Rectal smooth muscle tissue (tissue), 1 donor: ENCODE measurements around the gene CYP24A1.

Experiments
- H3K27ac ChIP-seq: one replicate; pipeline ENCODE4 v1.7.0; 2013; ENCODE audit warnings: low read depth, low read length, inconsistent platforms
- H3K27me3 ChIP-seq: one replicate; pipeline ENCODE4 v1.7.0; 2013; ENCODE audit warnings: low read length; ENCODE audit not compliant: control insufficient read depth, insufficient read depth
- H3K36me3 ChIP-seq: one replicate; pipeline ENCODE4 v1.7.0; 2013; ENCODE audit warnings: low read length; ENCODE audit not compliant: control insufficient read depth, insufficient read depth
- H3K4me1 ChIP-seq: one replicate; pipeline ENCODE4 v1.7.0; 2013; ENCODE audit warnings: low read length; ENCODE audit not compliant: control insufficient read depth, insufficient read depth
- H3K4me3 ChIP-seq: one replicate; pipeline ENCODE4 v1.7.0; 2013; ENCODE audit warnings: low read length
- H3K9ac ChIP-seq: one replicate; pipeline ENCODE4 v1.7.0; 2013; ENCODE audit warnings: low read length

The CYP24A1 gene

DNA sequence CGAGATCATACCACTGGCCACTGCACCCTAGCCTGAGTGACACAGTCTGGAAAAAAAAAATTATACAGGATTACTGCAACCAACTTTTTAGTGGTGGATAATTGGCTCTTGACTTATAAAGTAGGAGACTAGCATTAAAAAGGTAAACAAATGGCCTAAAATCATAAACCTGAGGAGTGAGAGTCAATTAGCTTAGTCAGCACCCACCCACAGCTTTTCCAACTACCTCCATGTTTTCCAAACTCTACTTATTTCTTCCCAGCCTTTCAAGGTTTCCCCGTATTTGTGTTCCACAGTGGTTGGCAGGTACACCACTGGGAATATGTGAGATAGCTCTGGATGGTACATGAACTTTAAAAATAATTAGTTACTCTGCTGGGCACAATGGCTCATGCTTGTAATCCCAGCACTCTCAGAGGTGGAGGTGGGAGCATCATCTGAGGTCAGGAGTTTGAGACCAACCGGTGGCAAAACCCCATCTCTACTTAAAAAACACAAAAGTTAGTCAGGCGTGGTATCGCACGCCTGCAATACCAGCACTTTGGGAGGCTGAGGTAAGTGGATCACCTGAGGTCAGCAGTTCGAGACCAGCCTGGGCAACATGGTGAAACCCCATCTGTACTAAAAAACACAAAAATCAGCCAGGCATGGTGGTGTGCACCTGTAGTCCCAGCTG is 6.7 kb downstream of the CYP24A1 start:
- Histone ChIP-seq H3K36me3 (no peaks in the 10 kb centered on the region), H3K9ac (no peak overlapping the region), H3K27ac (no peak overlapping the region), H3K27me3 (no peaks in the 10 kb centered on the region), H3K4me1 (no peaks in the 10 kb centered on the region), H3K4me3 (no peak overlapping the region)

DNA sequence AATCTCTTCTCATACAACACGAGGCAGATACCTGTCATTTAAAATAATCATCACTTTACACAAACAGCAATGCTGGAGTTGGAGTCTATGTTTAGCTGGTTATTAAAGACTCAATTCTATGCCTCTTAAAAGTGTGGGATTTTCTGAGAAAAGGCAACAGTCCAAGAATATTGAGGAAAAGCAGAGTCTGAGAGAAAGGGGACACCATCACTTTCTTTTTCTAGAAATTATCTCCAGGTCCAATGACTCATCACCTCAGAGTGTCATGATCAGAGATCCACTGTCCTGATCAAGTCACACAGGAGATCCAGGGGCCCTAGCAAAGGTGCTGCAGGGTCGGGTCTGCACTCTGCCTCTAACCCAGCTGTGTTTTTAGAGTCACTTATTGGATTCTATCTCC is 8.0 kb downstream of the CYP24A1 start:
- no peaks in the 10 kb centered on the region for H3K4me1 ChIP-seq
- H3K4me3 ChIP-seq: no peak overlapping the region
- no peaks in the 10 kb centered on the region for H3K27me3 ChIP-seq
- H3K27ac ChIP-seq: no peak overlapping the region
- no peaks in the 10 kb centered on the region for H3K36me3 ChIP-seq
- H3K9ac ChIP-seq: no peak overlapping the region

DNA sequence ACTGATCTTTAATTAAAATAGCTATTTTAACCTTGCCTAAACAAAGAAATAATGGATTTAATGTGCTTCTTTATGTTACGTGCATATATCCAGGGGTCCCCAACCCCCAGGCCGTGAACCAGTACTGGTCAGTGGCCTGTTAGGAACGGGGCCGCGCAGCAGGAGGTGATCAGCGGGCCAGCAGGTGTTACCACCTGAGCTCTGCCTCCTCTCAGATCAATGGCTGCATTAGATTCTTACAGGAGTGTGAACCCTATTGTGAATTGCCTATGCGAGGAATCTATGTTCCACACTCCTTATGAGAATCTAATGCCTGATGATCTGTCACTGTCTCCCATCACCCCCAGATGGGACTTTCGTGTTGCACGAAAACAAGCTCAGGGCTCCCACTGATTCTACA is 8.8 kb downstream of the CYP24A1 start:
- Histone ChIP-seq H3K4me3 (no peak overlapping the region), H3K27me3 (no peaks in the 10 kb centered on the region), H3K36me3 (no peaks in the 10 kb centered on the region), H3K27ac (no peak overlapping the region), H3K9ac (no peak overlapping the region), H3K4me1 (no peaks in the 10 kb centered on the region)

DNA sequence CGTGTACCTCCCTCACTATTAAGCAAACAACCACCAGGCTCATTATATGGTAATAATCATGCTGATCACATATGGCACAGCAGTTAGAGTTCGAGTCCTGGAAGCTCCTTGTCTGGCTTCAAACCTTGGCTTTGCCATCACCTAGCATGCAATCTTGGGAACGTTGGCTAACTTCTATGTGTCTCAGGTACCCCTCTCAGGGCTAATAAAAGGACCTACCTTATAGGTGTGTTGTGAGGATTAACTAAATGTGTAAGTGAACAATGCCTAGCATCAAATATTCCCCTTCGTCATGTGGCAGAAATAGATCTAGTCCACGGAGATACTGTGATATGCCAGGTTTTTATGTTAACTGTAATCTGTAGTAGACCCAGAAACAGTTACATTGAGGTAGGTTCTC is 10.4 kb downstream of the CYP24A1 start:
- no peak overlapping the region for H3K27ac ChIP-seq
- H3K9ac ChIP-seq: no peak overlapping the region
- no peak overlapping the region for H3K4me3 ChIP-seq
- no peaks in the 10 kb centered on the region for H3K36me3 ChIP-seq
- no peaks in the 10 kb centered on the region for H3K27me3 ChIP-seq
- H3K4me1 ChIP-seq: no peaks in the 10 kb centered on the region

DNA sequence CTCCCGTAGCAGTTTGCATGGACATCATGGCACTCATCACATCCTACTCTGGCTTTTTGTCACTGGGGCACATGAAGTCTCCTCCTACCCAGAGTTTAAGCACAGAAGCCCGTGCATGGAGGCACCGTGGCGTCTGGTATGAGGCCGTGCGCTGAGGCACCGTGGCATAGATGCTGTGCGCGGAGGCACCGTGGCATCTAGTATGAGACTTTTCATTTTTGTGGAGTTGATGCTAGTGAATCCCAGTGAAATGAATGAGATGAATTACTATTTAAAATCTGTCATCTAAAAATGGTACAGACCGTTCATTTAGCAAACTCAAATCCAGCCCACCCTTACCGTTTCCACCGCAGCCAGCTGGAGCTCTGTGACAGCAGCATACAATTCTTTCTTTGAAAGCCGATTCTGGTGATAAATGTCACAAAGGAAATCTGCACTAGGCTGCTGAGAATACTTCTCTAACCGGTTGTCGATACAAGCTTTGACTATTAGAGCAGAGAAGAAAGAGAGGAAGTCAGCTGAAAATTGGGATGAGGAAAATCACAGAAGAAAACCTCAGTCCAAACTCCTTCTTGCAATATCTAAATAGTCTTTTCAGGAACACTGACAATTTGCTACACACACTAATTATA is 11.3 kb downstream of the CYP24A1 start:
- Histone ChIP-seq H3K9ac (no peak overlapping the region), H3K36me3 (no peaks in the 10 kb centered on the region), H3K4me3 (no peak overlapping the region), H3K27ac (no peak overlapping the region), H3K27me3 (no peaks in the 10 kb centered on the region), H3K4me1 (no peaks in the 10 kb centered on the region)

DNA sequence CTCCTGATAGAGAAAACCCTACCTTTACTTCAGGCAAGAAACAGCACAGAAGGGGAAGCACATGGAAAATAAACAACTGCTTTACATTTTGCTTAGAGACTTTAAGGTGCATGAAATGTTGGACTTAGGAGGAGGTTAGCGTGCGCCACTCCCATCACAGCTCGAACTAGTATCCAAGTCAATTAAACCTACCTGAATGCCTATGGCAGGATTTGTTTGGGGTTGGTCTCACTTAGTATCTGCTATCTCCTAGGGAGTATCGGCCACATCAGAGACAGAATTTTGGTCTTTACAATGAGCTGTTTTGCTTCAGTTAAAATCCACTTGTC is 12.0 kb downstream of the CYP24A1 start:
- Histone ChIP-seq H3K4me1 (no peaks in the 10 kb centered on the region), H3K27ac (no peak overlapping the region), H3K4me3 (no peak overlapping the region), H3K36me3 (no peaks in the 10 kb centered on the region), H3K9ac (no peak overlapping the region), H3K27me3 (no peaks in the 10 kb centered on the region)

DNA sequence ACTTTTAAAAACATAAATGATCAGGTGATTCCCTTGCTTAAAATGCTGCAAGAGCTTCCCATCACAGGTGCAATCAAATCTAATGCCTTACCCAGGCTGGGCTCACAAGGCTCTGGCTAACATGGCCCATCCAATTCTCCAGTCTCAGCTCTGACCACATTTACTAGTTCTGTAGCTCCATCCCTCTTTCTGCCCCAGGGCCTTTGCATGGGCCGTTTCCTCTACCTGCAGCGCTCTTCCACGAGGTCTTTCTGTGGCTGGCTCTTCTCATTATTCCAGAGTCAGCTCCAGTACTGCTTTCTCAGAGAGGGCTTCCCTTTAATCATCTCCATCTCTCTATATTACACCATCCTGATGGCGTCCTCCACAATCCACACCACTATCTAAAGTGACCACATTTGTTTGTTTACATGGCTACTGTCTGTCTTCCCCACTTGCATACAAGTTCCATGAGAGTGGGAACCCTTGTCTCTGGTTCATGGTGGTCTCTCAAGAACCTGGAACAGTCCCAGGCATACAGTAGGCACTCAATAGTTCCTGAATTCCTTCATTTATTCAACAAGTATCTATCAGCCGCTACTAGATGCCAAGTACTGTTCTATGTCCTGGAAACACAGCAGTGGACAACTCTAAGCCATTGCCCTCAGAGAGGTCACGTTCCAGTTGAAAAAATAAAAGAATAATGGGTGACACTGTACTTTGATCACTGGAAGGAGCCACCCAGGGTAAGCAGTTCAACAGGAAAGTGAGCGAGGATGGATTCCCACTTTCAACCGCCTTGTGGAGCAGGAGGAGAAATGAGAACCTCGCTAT is 12.6 kb downstream of the CYP24A1 start:
- H3K4me1 ChIP-seq: no peaks in the 10 kb centered on the region
- H3K27me3 ChIP-seq: no peaks in the 10 kb centered on the region
- no peak overlapping the region for H3K4me3 ChIP-seq
- H3K9ac ChIP-seq: no peak overlapping the region
- H3K27ac ChIP-seq: no peak overlapping the region
- H3K36me3 ChIP-seq: no peaks in the 10 kb centered on the region

DNA sequence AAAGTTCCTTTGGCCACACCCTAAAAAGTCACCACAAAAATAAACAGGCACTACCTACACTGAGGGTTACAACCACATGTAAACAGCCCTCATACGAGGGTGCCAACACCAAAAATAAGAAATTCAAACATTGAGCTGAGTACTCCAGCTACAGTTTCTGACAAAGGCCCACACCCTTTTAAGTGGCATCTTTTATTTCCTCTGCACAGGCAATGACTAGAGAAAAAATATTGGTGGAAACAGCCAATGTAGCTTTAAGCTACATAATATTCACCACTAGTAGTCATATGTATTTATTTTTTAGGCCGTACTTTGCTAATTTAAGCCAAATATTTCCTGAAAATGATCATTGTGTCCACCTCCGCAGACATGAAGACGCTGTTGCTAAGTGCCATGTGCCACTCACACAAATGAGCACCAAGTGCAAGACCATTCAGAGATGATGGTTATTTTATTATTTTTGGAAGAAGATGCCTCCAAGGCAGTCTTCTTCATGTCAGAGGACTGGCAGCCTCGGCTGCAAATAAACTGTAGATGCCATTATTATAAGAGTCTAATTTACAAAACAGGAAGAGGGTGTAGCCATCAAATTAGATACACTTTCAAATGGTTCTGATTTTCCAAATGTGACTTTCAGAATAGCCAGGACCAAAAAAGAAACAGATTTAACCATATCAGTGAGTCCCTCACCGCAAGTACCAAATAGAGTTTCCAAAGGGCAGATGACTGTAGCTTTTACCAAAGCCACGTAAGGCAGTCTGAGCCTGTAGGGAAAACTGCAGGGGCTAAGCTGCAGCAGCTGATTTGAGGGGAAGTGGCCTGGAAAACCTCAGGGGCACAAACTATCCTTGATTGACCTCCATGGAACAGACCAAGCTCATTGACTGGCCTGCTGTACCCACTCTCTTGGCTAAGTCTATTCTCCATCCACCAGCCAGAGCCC is 13.4 kb downstream of the CYP24A1 start:
- Histone ChIP-seq H3K36me3 (no peaks in the 10 kb centered on the region), H3K9ac (no peak overlapping the region), H3K4me1 (no peaks in the 10 kb centered on the region), H3K27ac (no peak overlapping the region), H3K27me3 (no peaks in the 10 kb centered on the region), H3K4me3 (no peak overlapping the region)

DNA sequence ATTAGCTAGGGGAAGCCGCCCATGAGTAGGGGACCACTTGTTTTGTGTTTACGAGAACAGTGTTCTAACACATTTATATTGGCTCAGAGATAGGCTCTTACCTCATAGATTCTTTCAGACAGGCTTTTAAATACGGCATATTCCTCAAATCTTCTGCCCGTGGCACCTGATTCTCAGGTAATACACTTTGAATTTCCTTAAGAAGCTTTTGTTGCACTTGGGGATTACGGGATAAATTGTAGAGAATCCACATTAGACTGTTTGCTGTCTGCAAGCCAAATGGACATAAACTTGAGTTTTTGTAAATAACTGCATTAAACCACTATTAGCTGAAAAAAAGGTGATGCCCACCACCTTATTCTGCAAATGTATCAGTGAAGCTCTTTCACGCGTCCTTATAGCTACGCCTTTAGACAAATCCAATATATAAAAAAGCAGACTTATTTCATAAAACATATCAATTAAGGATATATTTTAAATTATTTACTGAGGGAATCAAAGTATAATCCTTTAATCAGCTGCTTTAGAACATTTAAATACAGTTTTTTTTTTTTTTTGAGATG is 14.8 kb downstream of the CYP24A1 start:
- H3K4me1 ChIP-seq: no peaks in the 10 kb centered on the region
- no peak overlapping the region for H3K9ac ChIP-seq
- H3K27ac ChIP-seq: no peak overlapping the region
- H3K27me3 ChIP-seq: no peaks in the 10 kb centered on the region
- no peak overlapping the region for H3K4me3 ChIP-seq
- H3K36me3 ChIP-seq: no peaks in the 10 kb centered on the region

DNA sequence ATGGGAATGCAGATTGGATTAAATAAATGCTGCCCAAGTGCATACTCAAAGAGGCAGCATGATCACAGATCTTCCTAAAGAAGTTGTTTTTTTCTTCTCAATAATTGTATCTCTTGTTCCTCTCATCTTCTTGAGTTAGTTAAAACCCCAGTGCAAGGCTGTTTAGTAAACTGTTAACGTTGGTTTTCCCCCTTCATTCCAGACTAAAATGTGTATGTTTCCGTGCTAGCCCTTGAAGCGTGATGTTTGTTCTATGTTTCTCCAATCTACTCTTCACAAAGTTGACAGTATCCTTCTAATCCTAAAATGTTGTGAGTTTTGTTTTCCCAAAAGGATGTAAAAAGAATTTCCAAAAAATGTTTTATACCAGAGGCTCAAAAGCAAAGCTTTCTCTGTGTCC is 15.6 kb downstream of the CYP24A1 start:
- Histone ChIP-seq H3K4me3 (no peak overlapping the region), H3K27ac (no peak overlapping the region), H3K27me3 (no peaks in the 10 kb centered on the region), H3K4me1 (no peaks in the 10 kb centered on the region), H3K36me3 (no peaks in the 10 kb centered on the region), H3K9ac (no peak overlapping the region)

DNA sequence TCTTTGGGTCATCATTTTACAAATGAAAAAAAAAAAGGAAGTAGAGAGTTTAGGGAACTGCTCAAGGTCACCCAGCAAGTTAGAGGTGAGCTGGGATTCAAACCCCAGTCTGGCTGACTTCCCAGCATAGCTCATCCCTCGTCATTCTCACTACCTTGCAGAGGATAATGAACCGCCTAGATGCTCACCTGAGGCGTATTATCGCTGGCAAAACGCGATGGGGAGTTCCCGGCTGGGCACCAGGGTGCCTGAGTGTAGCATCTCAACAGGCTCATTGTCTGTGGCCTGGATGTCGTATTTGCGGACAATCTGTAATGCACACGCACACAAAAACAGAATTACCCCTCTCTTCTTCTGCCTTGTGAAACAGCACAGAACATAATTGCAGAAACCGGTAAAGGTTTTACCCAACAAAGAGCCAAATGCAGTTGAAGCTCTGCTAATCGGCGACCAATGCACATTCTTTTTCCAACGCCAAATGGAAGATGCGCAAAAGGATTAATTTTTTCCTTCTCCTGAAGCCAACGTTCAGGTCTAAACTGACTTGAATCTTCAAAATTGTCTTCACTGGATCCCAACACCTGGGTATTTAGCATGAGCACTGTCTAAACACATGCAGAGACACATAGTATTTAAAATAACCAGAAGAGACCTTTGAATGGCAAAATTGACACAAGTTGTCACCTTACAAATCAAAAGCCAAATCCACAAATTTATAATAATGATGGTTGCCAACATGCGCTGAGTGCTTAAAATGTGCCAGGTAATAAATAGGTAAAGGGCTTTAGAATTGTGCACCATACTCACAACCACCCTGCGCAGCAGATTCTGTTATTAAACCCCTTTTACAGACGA is 16.6 kb downstream of the CYP24A1 start:
- Histone ChIP-seq H3K27me3 (no peaks in the 10 kb centered on the region), H3K27ac (no peak overlapping the region), H3K9ac (no peak overlapping the region), H3K4me3 (no peak overlapping the region), H3K4me1 (no peaks in the 10 kb centered on the region), H3K36me3 (no peaks in the 10 kb centered on the region)
